Measurements from ENCODE around the gene GRB10.

GRB10 gene

GRCh38 chr7:50640779-50641178 lies 141.9 kb downstream of the GRB10 start (continued):
- TF ChIP-seq TSHZ2 (CRISPR knock-in tag; IDR thresholded peaks at IDR 0.05) = no peak
- no peak for TF ChIP-seq ARNTL (CRISPR knock-in tag; IDR thresholded peaks at IDR 0.05; ENCODE audit: borderline replicate concordance, low read depth)
- no peak for TF ChIP-seq TOX (CRISPR knock-in tag; IDR thresholded peaks at IDR 0.05; ENCODE audit: borderline replicate concordance)
- no peak for TF ChIP-seq PATZ1 (CRISPR knock-in tag; IDR thresholded peaks at IDR 0.05; ENCODE audit: borderline replicate concordance)
- no peak for TF ChIP-seq RARB (CRISPR knock-in tag; IDR thresholded peaks at IDR 0.05)
- no peak for TF ChIP-seq ZNF70 (CRISPR knock-in tag; IDR thresholded peaks at IDR 0.05)

GRCh38 chr7:50640256-50640655 lies 142.4 kb downstream of the GRB10 start:
- ATAC-seq = no peak
- TF ChIP-seq ZNF565 (CRISPR knock-in tag; conservative IDR thresholded peaks at IDR 0.05; ENCODE audit: low read depth) = no peak
- no peak for TF ChIP-seq TSHZ2 (CRISPR knock-in tag; IDR thresholded peaks at IDR 0.05)
- no peak for TF ChIP-seq ZFP3 (CRISPR knock-in tag; IDR thresholded peaks at IDR 0.05)
- TF ChIP-seq GLIS3 (CRISPR knock-in tag; IDR thresholded peaks at IDR 0.05) = no peak
- no peak for TF ChIP-seq ZNF70 (CRISPR knock-in tag; IDR thresholded peaks at IDR 0.05)
- no peak for TF ChIP-seq TOX (CRISPR knock-in tag; IDR thresholded peaks at IDR 0.05; ENCODE audit: borderline replicate concordance)
- no peak for TF ChIP-seq ZNF8 (CRISPR knock-in tag; IDR thresholded peaks at IDR 0.05)
- TF ChIP-seq CSRNP3 (CRISPR knock-in tag; IDR thresholded peaks at IDR 0.05) = no peak
- TF ChIP-seq ZC3H10 (CRISPR knock-in tag; IDR thresholded peaks at IDR 0.05) = no peak
- TF ChIP-seq ZFP30 (CRISPR knock-in tag; IDR thresholded peaks at IDR 0.05) = no peak
- no peak for TF ChIP-seq CREB5 (CRISPR knock-in tag; IDR thresholded peaks at IDR 0.05; ENCODE audit: low read depth)
- TF ChIP-seq PPARA (CRISPR knock-in tag; IDR thresholded peaks at IDR 0.05; ENCODE audit: borderline replicate concordance) = no peak
- no peak for TF ChIP-seq CSDC2 (CRISPR knock-in tag; IDR thresholded peaks at IDR 0.05)
- no peak for TF ChIP-seq OSR1 (CRISPR knock-in tag; IDR thresholded peaks at IDR 0.05)

- TF ChIP-seq TSHZ2 (CRISPR knock-in tag; IDR thresholded peaks at IDR 0.05) (no peak), POU6F1 (CRISPR knock-in tag; IDR thresholded peaks at IDR 0.05; ENCODE audit: borderline replicate concordance, low read depth) (no peak), ISL1 (CRISPR knock-in tag; IDR thresholded peaks at IDR 0.05) (no peak)
- ATAC-seq = no peak
Measured at GRCh38 chr7:50637725-50638643, 144.7 kb downstream of the GRB10 start.
